Memory B cell (primary cell): Measurements from ENCODE around the gene HNRNPC.
"Not testable (repeated sequence)": the region's sequence is repeated elsewhere in the genome, so short reads cannot be mapped to it uniquely, and the experiment has no call there.

Experiments used
- ATAC-seq: fragments of 150-1000 bp; cut with Tn5 transposase; 2 replicates; pipeline ENCODE4 v1.10.0; 2021; ENCODE audit warnings: low read depth, mild to moderate bottlenecking, moderate library complexity
- DNase-seq, 2 donors: peaks; one replicate each; pipeline ENCODE4 v3.0.0; 2022; ENCODE audit warnings: low spot score in 2 of 2
- H3K27ac Mint-ChIP-seq: one replicate; pipeline ENCODE4 v1.8.0; 2022; ENCODE audit warnings: mild to moderate bottlenecking, moderate library complexity, mixed read lengths
- H3K27me3 Mint-ChIP-seq: one replicate; pipeline ENCODE4 v1.8.0; 2022; ENCODE audit warnings: mixed read lengths
- H3K36me3 Mint-ChIP-seq: one replicate; pipeline ENCODE4 v1.8.0; 2022; ENCODE audit warnings: mild to moderate bottlenecking, mixed read lengths
- H3K4me1 Mint-ChIP-seq: one replicate; pipeline ENCODE4 v1.8.0; 2022; ENCODE audit warnings: mixed read lengths
- H3K4me3 Mint-ChIP-seq: one replicate; pipeline ENCODE4 v1.8.0; 2022; ENCODE audit warnings: mild to moderate bottlenecking, moderate library complexity, mixed read lengths
- H3K9me3 Mint-ChIP-seq: one replicate; pipeline ENCODE4 v1.8.0; 2022; ENCODE audit warnings: mixed read lengths

HNRNPC gene

GRCh38 chr14:21263284-21264024, 5.8 kb downstream of the HNRNPC start:
- DNase-seq (no peak), ATAC-seq (no peak)
- peak overlapping the region; percentile 59 for H3K4me3 Mint-ChIP-seq
- H3K27me3 Mint-ChIP-seq: no peaks in the 10 kb centered on the region
- peak overlapping the region; percentile 83 for H3K27ac Mint-ChIP-seq
- peaks cover 47% of the 10 kb centered on the region for H3K4me1 Mint-ChIP-seq
- peaks cover 32% of the 10 kb centered on the region for H3K36me3 Mint-ChIP-seq
- H3K9me3 Mint-ChIP-seq: no peaks in the 10 kb centered on the region

GRCh38 chr14:21262410-21262809, 6.8 kb downstream of the HNRNPC start:
- peaks cover 35% of the 10 kb centered on the region for H3K36me3 Mint-ChIP-seq
- H3K4me1 Mint-ChIP-seq: peaks cover 48% of the 10 kb centered on the region

GRCh38 chr14:21261824-21262223, 7.4 kb downstream of the HNRNPC start:
- Mint-ChIP-seq H3K9me3 (no peaks in the 10 kb centered on the region), H3K27me3 (no peaks in the 10 kb centered on the region), H3K4me1 (peaks cover 53% of the 10 kb centered on the region), H3K36me3 (peaks cover 37% of the 10 kb centered on the region), H3K27ac (peak overlapping the region; percentile 83), H3K4me3 (no peak overlapping the region)
- ATAC-seq (no peak), DNase-seq (no peak)

More at GRCh38 chr14:21262410-21262809, 6.8 kb downstream of the HNRNPC start:
- Mint-ChIP-seq H3K27ac (peak overlapping the region; percentile 83), H3K27me3 (no peaks in the 10 kb centered on the region), H3K4me3 (peak overlapping the region; percentile 72), H3K9me3 (no peaks in the 10 kb centered on the region)
- DNase-seq (no peak), ATAC-seq (no peak)

GRCh38 chr14:21258889-21259787, 10.1 kb downstream of the HNRNPC start:
- DNase-seq: no peak
- Mint-ChIP-seq H3K36me3 (peaks cover 39% of the 10 kb centered on the region), H3K4me3 (peak overlapping the region; percentile 4), H3K9me3 (no peaks in the 10 kb centered on the region), H3K4me1 (peaks cover 53% of the 10 kb centered on the region), H3K27ac (peak overlapping the region; percentile 84), H3K27me3 (no peaks in the 10 kb centered on the region)
- no peak for ATAC-seq

GRCh38 chr14:21258005-21258888, 11.0 kb downstream of the HNRNPC start:
- no peaks in the 10 kb centered on the region for H3K27me3 Mint-ChIP-seq
- peak overlapping the region; percentile 84 for H3K27ac Mint-ChIP-seq
- H3K4me1 Mint-ChIP-seq: peaks cover 45% of the 10 kb centered on the region
- ATAC-seq: no peak
- H3K9me3 Mint-ChIP-seq: no peaks in the 10 kb centered on the region
- peaks cover 34% of the 10 kb centered on the region for H3K36me3 Mint-ChIP-seq
- no peak for DNase-seq
- H3K4me3 Mint-ChIP-seq: peak overlapping the region; percentile 4

GRCh38 chr14:21257394-21257909, 11.8 kb downstream of the HNRNPC start:
- Mint-ChIP-seq H3K9me3 (no peaks in the 10 kb centered on the region), H3K4me3 (peak overlapping the region; percentile 53), H3K27ac (peak overlapping the region; percentile 84), H3K4me1 (peaks cover 39% of the 10 kb centered on the region), H3K36me3 (peaks cover 28% of the 10 kb centered on the region), H3K27me3 (no peaks in the 10 kb centered on the region)
- ATAC-seq: no peak
- DNase-seq: no peak

- H3K4me3 Mint-ChIP-seq: peak overlapping the region; percentile 53
- peak overlapping the region; percentile 84 for H3K27ac Mint-ChIP-seq
- ATAC-seq (no peak), DNase-seq (no peak)
- no peaks in the 10 kb centered on the region for H3K9me3 Mint-ChIP-seq
- H3K4me1 Mint-ChIP-seq: peaks cover 40% of the 10 kb centered on the region
- peaks cover 29% of the 10 kb centered on the region for H3K36me3 Mint-ChIP-seq
- H3K27me3 Mint-ChIP-seq: no peaks in the 10 kb centered on the region
Measured at GRCh38 chr14:21256539-21257393, 12.5 kb downstream of the HNRNPC start.

- not testable (repeated sequence) for ATAC-seq, DNase-seq
Measured at GRCh38 chr14:21256102-21256447, 13.2 kb downstream of the HNRNPC start.

GRCh38 chr14:21255385-21256101, 13.7 kb downstream of the HNRNPC start:
- Mint-ChIP-seq H3K4me3 (peak overlapping the region; percentile 66), H3K4me1 (peaks cover 35% of the 10 kb centered on the region), H3K27me3 (no peaks in the 10 kb centered on the region), H3K36me3 (peaks cover 36% of the 10 kb centered on the region), H3K9me3 (no peaks in the 10 kb centered on the region), H3K27ac (peak overlapping the region; percentile 88)
- ATAC-seq: no peak
- DNase-seq: no peak

More at GRCh38 chr14:21256102-21256447, 13.2 kb downstream of the HNRNPC start:
- Mint-ChIP-seq H3K27ac (peak overlapping the region; percentile 88), H3K36me3 (peaks cover 31% of the 10 kb centered on the region), H3K4me1 (peaks cover 35% of the 10 kb centered on the region), H3K4me3 (peak overlapping the region; percentile 66)
- H3K9me3 Mint-ChIP-seq, H3K27me3 Mint-ChIP-seq: not testable (repeated sequence)

- peaks cover 24% of the 10 kb centered on the region for H3K4me1 Mint-ChIP-seq
- no peak for DNase-seq
- no peak overlapping the region for H3K4me3 Mint-ChIP-seq
- no peak for ATAC-seq
- no peaks in the 10 kb centered on the region for H3K27me3 Mint-ChIP-seq
- peak overlapping the region; percentile 41 for H3K27ac Mint-ChIP-seq
- no peaks in the 10 kb centered on the region for H3K9me3 Mint-ChIP-seq
- H3K36me3 Mint-ChIP-seq: peaks cover 33% of the 10 kb centered on the region
Measured at GRCh38 chr14:21252149-21252548, 17.1 kb downstream of the HNRNPC start.

GRCh38 chr14:21251215-21251614, 18.0 kb downstream of the HNRNPC start:
- peaks cover 21% of the 10 kb centered on the region for H3K4me1 Mint-ChIP-seq
- no peak overlapping the region for H3K4me3 Mint-ChIP-seq
- no peak for DNase-seq
- peak overlapping the region; percentile 41 for H3K27ac Mint-ChIP-seq
- ATAC-seq: no peak
- peaks cover 31% of the 10 kb centered on the region for H3K36me3 Mint-ChIP-seq
- no peaks in the 10 kb centered on the region for H3K27me3 Mint-ChIP-seq
- no peaks in the 10 kb centered on the region for H3K9me3 Mint-ChIP-seq

GRCh38 chr14:21248739-21249411, 20.4 kb downstream of the HNRNPC start:
- Mint-ChIP-seq H3K27me3 (no peaks in the 10 kb centered on the region), H3K36me3 (peaks cover 26% of the 10 kb centered on the region), H3K4me3 (no peak overlapping the region), H3K9me3 (no peaks in the 10 kb centered on the region), H3K4me1 (peaks cover 17% of the 10 kb centered on the region), H3K27ac (no peak overlapping the region)
- ATAC-seq: no peak
- no peak for DNase-seq
